ENCODE results near the gene KCNQ5.

DNA sequence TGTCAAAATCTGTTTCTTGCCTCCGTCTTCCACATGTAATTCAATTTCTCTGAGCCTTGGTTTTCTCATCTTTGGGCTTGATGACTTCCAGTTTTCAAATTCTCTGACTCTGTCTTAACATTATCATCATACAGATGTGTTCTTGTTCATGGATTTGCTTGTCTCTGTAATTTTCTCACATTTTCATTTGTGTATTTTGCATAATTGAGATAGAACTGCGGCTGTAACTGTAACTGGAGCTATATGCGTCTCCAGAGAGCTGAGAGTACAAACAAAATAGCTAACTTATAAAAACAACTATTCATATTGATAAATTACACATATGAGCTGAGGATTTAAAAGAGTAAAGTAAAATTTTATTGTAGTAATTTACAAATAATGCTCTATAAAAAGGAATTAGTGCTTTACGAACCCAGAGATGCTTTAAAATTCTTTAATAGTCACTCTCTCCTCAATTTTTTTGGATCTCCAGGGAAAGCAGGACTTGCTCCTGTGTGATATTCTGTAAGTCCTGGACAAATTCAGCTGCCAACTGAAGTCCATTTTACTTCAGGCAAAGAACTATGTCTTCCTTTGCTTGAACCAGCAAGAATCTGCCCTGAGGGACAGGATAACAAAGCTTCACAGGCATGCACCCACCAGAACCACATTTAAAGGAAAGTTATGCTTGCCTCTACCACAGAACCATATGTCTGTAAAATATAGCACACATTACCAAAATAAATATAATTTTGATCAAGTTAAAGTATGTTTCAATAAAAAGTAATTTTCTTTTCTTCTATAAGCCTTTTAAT is 315.1 kb downstream of the KCNQ5 start:
- TF ChIP-seq, protein P1, sequence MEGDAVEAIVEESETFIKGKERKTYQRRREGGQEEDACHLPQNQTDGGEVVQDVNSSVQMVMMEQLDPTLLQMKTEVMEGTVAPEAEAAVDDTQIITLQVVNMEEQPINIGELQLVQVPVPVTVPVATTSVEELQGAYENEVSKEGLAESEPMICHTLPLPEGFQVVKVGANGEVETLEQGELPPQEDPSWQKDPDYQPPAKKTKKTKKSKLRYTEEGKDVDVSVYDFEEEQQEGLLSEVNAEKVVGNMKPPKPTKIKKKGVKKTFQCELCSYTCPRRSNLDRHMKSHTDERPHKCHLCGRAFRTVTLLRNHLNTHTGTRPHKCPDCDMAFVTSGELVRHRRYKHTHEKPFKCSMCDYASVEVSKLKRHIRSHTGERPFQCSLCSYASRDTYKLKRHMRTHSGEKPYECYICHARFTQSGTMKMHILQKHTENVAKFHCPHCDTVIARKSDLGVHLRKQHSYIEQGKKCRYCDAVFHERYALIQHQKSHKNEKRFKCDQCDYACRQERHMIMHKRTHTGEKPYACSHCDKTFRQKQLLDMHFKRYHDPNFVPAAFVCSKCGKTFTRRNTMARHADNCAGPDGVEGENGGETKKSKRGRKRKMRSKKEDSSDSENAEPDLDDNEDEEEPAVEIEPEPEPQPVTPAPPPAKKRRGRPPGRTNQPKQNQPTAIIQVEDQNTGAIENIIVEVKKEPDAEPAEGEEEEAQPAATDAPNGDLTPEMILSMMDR (IDR thresholded peaks at IDR 0.05): no peak
- TF ChIP-seq POLR2A (IDR thresholded peaks at IDR 0.05) (no peak), EP300 (IDR thresholded peaks at IDR 0.05; ENCODE audit: low read depth) (no peak)

Data from transverse colon (tissue), 3 donors.